ENCODE results near the gene SLC44A1.

The SLC44A1 gene

GRCh38 chr9:105473221-105473620 is 228.8 kb downstream of the SLC44A1 start:
- no peak for DNase-seq (ENCODE audit: low read depth)

DNA sequence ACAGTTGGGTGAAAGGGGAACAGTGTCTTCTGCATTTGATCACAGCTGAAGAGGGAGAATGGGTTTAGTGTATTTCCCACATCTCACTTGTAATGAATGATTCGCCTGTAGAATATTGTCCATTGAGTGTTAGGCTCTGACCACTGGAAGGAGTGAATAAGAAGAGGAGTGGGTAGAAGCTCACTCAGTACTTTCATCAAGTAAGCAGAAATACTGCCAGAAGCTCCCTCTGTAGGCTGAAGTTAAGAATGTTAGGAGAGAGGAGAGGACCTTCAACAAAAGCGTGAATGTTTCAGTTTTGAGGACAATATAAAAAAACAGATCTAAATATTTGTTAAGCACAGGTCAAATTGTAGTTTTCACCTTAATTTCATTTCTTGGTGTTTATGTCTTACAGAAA is 230.9 kb downstream of the SLC44A1 start:
- no peak for DNase-seq (ENCODE audit: low read depth)

DNA sequence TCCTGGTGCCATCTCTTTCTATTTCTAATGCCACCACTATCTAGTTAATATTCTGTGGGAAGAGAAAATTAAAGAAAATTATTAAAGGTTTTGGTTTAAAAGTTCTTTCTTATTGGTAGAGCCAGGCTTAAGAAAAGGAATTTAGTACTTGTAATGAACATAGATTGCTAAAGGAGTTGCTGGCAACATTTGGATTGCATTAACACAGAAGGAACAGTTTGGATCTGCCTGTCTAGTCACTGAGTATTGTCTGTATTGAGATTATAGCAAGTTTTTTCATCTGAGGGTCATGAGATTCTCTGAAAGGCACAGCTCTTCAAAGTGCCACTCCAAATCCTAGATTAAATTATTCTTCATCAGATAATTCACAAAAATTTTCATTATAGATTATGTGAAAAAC is 235.4 kb downstream of the SLC44A1 start:
- DNase-seq (ENCODE audit: low read depth): no peak

DNA sequence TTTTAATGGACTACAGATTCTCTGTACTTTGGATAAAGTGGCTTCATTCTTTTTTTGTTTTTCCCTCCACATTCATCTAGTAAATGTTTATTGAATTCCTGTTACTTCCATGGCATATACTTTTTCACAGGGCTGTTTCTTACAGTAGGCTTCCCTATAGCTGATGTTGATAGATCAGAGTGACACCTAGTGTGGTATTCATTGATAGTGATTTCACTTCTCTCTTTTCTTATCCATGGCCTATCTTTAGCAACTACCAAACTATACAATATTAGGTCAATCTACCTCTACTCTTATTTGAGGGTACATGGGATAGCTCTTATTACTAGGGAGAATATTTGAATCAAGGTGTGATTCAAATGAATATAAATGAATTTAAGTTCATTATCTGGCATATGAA is 239.2 kb downstream of the SLC44A1 start:
- DNase-seq (ENCODE audit: low read depth): no peak

GRCh38 chr9:105484226-105484625 is 239.8 kb downstream of the SLC44A1 start:
- no peak for DNase-seq (ENCODE audit: low read depth)

- DNase-seq (ENCODE audit: low read depth): no peak
Observed at GRCh38 chr9:105485131-105485530, 240.7 kb downstream of the SLC44A1 start.
